CD4-positive, alpha-beta T cell treated with Interleukin-17A for 4 hours (primary cell): ENCODE results near the gene NELL1.

Experiments
- DNase-seq: peaks from one replicate; pipeline ENCODE4 v3.0.0-alpha.2; 2020; ENCODE audit warnings: mixed read lengths

The NELL1 gene

GRCh38 chr11:20668844-20669819 lies at the start of gene NELL1:
NELL1 (plus strand) TSS chr11:20669586.
- DNase-seq, result no peak

- no peak for DNase-seq
These were observed 48.4 kb upstream of the NELL1 start for GRCh38 chr11:20620988-20621387.

- DNase-seq, result no peak
These were observed 47.7 kb upstream of the NELL1 start for GRCh38 chr11:20621679-20622078.

- no peak for DNase-seq
These were observed 46.1 kb upstream of the NELL1 start for GRCh38 chr11:20623252-20623651.

GRCh38 chr11:20626279-20626678 lies 43.1 kb upstream of the NELL1 start:
- no peak for DNase-seq

- no peak for DNase-seq
These were observed 42.4 kb upstream of the NELL1 start for GRCh38 chr11:20627026-20627425.

- DNase-seq, result no peak
These were observed 41.7 kb upstream of the NELL1 start for GRCh38 chr11:20627701-20628100.

GRCh38 chr11:20631519-20632168 lies 37.7 kb upstream of the NELL1 start:
- DNase-seq, result no peak

GRCh38 chr11:20632169-20632532 lies 37.2 kb upstream of the NELL1 start:
- DNase-seq, result no peak

GRCh38 chr11:20634044-20634443 lies 35.3 kb upstream of the NELL1 start:
- no peak for DNase-seq

- DNase-seq, result no peak
These were observed 34.6 kb upstream of the NELL1 start for GRCh38 chr11:20634781-20635180.

- no peak for DNase-seq
These were observed 31.3 kb upstream of the NELL1 start for GRCh38 chr11:20638074-20638473.

GRCh38 chr11:20639688-20640087 lies 29.7 kb upstream of the NELL1 start:
- no peak for DNase-seq

- DNase-seq, result no peak
These were observed 29.0 kb upstream of the NELL1 start for GRCh38 chr11:20640401-20640800.

- no peak for DNase-seq
These were observed 25.0 kb upstream of the NELL1 start for GRCh38 chr11:20644360-20644759.

- peak; percentile 41 for DNase-seq
These were observed 21.3 kb upstream of the NELL1 start for GRCh38 chr11:20647976-20648565.

GRCh38 chr11:20652150-20652806 lies 17.1 kb upstream of the NELL1 start:
- DNase-seq, result no peak

GRCh38 chr11:20654038-20654437 lies 15.3 kb upstream of the NELL1 start:
- DNase-seq, result no peak

- no peak for DNase-seq
These were observed 12.5 kb upstream of the NELL1 start for GRCh38 chr11:20656901-20657300.

GRCh38 chr11:20658135-20658534 lies 11.3 kb upstream of the NELL1 start:
- no peak for DNase-seq

- DNase-seq, result no peak
These were observed 7.9 kb upstream of the NELL1 start for GRCh38 chr11:20661445-20661844.

GRCh38 chr11:20661850-20662249 lies 7.5 kb upstream of the NELL1 start:
- no peak for DNase-seq

GRCh38 chr11:20668131-20668809 lies 1.1 kb upstream of the NELL1 start:
- DNase-seq, result no peak
